Vein endothelial cell (primary cell): Measurements from ENCODE around the gene ERAP2. TPM values are rescaled to one million over a fixed set of nuclear protein-coding genes. Genes with fewer than 3 reads are reported as not detected.

Source experiments
- small RNA-seq: library from RNA; depleted of rRNA; stranded (forward); fragments of <200 nt; gene quantifications from one replicate; pipeline ENCODE3, GENCODE V24; 2012
- total RNA-seq: library from RNA; depleted of rRNA; stranded (reverse); fragments of >200 nt; gene quantifications from 2 replicates; pipeline ENCODE4 v1.2.3, GENCODE V29; 2012

The ERAP2 gene
- 6.5 and 77.3 TPM in 2 replicates for total RNA-seq

GRCh38 chr5:96876292-96876850 lies at the start of gene ERAP2:
Gene ERAP2 (plus strand): TSS chr5:96876500. CDS start chr5:96879686, 3,186 bp downstream.

GRCh38 chr5:96935559-96936430 lies 59.5 kb downstream of the ERAP2 start, which contains the start of gene LNPEP:
Gene LNPEP (plus strand): TSS chr5:96936080. CDS start chr5:96936156, 76 bp downstream.

Small RNA genes within 50 kb of the gene (small RNA-seq; reads per million reads assigned to genes)
- not detected for gene RF00019

Other genes starting within 250 kb of the ERAP2 start
- 185 and 210 TPM in 2 replicates for gene CAST, start 214.1 kb upstream of the ERAP2 start, total RNA-seq
- 46.7 and 58.5 TPM in 2 replicates for gene ERAP1, start 68.6 kb upstream of the ERAP2 start, total RNA-seq
- gene LNPEP, start 59.6 kb downstream of the ERAP2 start, total RNA-seq: 38.9 and 60.4 TPM in 2 replicates